Measurements from ENCODE around the gene SYP.

Gene SYP

DNA sequence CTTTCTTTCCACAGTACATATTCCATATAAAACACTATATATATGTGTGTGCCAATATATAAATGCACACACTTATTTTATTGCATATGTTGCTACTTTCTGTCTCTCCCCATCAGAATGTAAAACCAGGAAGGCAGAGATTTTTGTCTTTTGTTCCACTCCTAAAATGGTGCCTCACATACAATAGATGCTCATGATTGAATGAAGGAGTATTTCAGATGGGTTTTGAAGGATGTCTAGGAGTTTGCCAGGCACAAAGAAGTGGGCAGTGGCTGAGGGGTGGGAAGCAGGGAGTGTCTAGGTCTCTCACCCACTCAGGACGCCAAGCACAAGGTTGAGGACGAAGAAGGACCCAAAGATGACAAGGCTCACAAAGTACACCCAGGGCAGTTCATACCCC lies 27.7 kb upstream of the SYP start:
- no peak for DNase-seq (ENCODE audit: extremely low spot score)
- ChIA-PET POLR2A (no interaction called here), CTCF (no interaction called here)
- no peak for TF ChIP-seq FOXK2 (IDR thresholded peaks at IDR 0.05)
- no peak for TF ChIP-seq TARDBP (IDR thresholded peaks at IDR 0.05)

DNA sequence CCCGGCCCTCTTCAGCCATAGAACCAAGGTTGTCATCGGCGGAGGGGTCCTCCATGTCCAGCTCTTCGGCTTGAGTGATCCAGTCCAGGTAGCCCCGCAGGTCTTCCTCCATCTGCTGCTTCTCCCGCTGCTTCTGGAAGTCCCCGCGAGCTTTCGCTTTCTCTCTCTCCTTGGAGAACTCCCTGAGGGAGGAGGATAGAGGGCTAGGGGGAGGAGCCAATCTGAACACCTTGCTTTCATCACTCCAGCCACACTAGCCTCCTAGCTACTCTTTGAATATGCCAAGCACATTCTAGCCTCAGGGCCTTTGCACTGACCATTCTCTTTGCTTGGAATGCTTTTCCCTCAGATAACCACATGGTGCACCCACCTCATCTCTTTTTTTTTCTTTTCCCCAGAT lies 27.0 kb upstream of the SYP start:
- CTCF ChIA-PET: no interaction called here
- DNase-seq (ENCODE audit: extremely low spot score): no peak
- POLR2A ChIA-PET: interaction anchor here (1.0 kb wide), 1 partner anchor 35 kb away, joined by 3 read pairs; no protein-coding TSS in a partner anchor
- TF ChIP-seq NFRKB (IDR thresholded peaks at IDR 0.05): no peak
- no peak for TF ChIP-seq FOXA1 (IDR thresholded peaks at IDR 0.05)
- TF ChIP-seq HDGF (IDR thresholded peaks at IDR 0.05; ENCODE audit: borderline replicate concordance): no peak
- no peak for TF ChIP-seq CTBP1 (IDR thresholded peaks at IDR 0.05; ENCODE audit: borderline replicate concordance)
- TF ChIP-seq LEF1 (IDR thresholded peaks at IDR 0.05; ENCODE audit: borderline replicate concordance): no peak
- TF ChIP-seq SUZ12 (IDR thresholded peaks at IDR 0.05): no peak
- no peak for TF ChIP-seq SP1 (IDR thresholded peaks at IDR 0.05)

DNA sequence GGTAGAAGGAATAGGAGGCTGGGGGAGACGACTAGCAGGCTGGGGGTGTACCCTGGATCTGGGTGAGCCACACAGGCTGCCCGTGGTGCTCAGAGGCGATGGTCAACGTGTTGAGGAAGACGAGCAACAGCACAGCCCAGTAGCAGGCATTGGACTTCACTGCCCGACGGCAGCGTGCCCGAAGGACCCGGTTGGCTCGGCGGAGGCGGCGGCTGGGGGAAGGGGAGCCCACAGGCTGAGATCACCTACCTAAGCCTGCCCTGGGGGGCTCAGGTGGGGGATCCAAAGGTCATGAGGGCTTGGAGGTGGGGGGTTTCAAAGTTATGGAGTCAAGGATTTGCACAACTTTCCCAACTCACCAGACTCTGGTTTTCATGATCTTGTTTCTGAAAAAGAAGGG lies 25.9 kb upstream of the SYP start:
- POLR2A ChIA-PET: no interaction called here
- TF ChIP-seq CTBP1 (IDR thresholded peaks at IDR 0.05; ENCODE audit: borderline replicate concordance): no peak
- TF ChIP-seq L3MBTL2 (conservative IDR thresholded peaks at IDR 0.05): no peak
- TF ChIP-seq ZNF384 (IDR thresholded peaks at IDR 0.05): no peak
- TF ChIP-seq SP1 (IDR thresholded peaks at IDR 0.05): no peak
- TF ChIP-seq LEF1 (IDR thresholded peaks at IDR 0.05; ENCODE audit: borderline replicate concordance): no peak
- TF ChIP-seq, protein P1, sequence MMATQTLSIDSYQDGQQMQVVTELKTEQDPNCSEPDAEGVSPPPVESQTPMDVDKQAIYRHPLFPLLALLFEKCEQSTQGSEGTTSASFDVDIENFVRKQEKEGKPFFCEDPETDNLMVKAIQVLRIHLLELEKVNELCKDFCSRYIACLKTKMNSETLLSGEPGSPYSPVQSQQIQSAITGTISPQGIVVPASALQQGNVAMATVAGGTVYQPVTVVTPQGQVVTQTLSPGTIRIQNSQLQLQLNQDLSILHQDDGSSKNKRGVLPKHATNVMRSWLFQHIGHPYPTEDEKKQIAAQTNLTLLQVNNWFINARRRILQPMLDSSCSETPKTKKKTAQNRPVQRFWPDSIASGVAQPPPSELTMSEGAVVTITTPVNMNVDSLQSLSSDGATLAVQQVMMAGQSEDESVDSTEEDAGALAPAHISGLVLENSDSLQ (IDR thresholded peaks at IDR 0.05): no peak
- no peak for TF ChIP-seq SUZ12 (IDR thresholded peaks at IDR 0.05)
- no peak for TF ChIP-seq TARDBP (IDR thresholded peaks at IDR 0.05)
- TF ChIP-seq NFRKB (IDR thresholded peaks at IDR 0.05): no peak
- no peak for TF ChIP-seq ARNT (IDR thresholded peaks at IDR 0.05)
- no peak for TF ChIP-seq FOXM1 (IDR thresholded peaks at IDR 0.05; ENCODE audit: borderline replicate concordance)
- TF ChIP-seq HDGF (IDR thresholded peaks at IDR 0.05; ENCODE audit: borderline replicate concordance): no peak
- no peak for TF ChIP-seq FOXA1 (IDR thresholded peaks at IDR 0.05)
- TF ChIP-seq ELF4 (IDR thresholded peaks at IDR 0.05): no peak
- no peak for TF ChIP-seq FOXK2 (IDR thresholded peaks at IDR 0.05)
- TF ChIP-seq BHLHE40 (IDR thresholded peaks at IDR 0.05; ENCODE audit: borderline replicate concordance): no peak
- DNase-seq (ENCODE audit: extremely low spot score): no peak
- CTCF ChIA-PET: interaction anchor here (1.0 kb wide), 1 partner anchor 33 kb away, joined by 3 read pairs; no protein-coding TSS in a partner anchor

DNA sequence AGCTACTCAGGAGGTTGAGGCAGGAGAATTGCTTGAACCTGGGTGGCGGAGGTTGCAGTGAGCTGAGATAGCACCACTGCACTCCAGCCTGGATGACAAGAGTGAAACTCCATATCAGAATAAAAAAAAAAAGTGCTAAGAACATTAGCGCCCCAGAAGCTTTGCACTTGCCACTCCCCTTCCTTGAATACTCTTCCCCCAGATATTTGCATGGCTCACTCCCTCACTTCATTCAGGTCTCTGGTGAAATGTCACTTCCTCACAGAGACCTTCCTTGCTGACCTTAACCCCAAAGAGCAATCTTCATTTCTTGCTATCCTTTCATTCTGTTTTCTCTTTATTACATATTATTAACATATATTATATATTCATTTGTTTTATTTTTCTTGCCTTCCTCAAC lies 21.9 kb upstream of the SYP start:
- TF ChIP-seq L3MBTL2 (conservative IDR thresholded peaks at IDR 0.05) (no peak), TARDBP (IDR thresholded peaks at IDR 0.05) (no peak), SUZ12 (IDR thresholded peaks at IDR 0.05) (no peak)
- ChIA-PET CTCF (no interaction called here), POLR2A (no interaction called here)
- DNase-seq (ENCODE audit: extremely low spot score): no peak

DNA sequence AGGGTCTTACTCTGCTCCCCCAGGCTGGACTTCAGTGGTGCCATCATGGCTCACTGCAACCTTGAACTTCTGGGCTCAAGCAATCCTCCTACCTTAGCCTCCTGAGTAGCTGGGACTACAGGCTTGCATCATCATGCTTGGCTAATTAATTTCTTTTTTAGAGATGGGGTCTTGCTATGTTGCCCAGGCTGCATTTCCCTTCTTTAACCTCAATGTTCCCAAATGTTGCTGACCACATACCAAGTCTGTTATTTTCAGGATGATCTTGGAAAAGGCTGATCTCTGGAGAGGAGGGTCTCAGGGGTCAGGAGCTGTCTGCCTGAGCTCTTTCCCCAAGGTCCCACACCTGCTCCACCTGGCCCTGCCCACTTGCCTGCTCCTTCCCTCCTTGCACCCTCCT lies 20.1 kb upstream of the SYP start:
- ChIA-PET CTCF (no interaction called here), POLR2A (no interaction called here)
- DNase-seq (ENCODE audit: extremely low spot score): no peak
- TF ChIP-seq FOXM1 (IDR thresholded peaks at IDR 0.05; ENCODE audit: borderline replicate concordance) (no peak), SP1 (IDR thresholded peaks at IDR 0.05) (no peak), CTBP1 (IDR thresholded peaks at IDR 0.05; ENCODE audit: borderline replicate concordance) (no peak), HDGF (IDR thresholded peaks at IDR 0.05; ENCODE audit: borderline replicate concordance) (no peak), ARNT (IDR thresholded peaks at IDR 0.05) (no peak), BHLHE40 (IDR thresholded peaks at IDR 0.05; ENCODE audit: borderline replicate concordance) (no peak), SUZ12 (IDR thresholded peaks at IDR 0.05) (no peak), ELF4 (IDR thresholded peaks at IDR 0.05) (no peak), L3MBTL2 (conservative IDR thresholded peaks at IDR 0.05) (no peak), ZNF384 (IDR thresholded peaks at IDR 0.05) (no peak), TARDBP (IDR thresholded peaks at IDR 0.05) (no peak), NFRKB (IDR thresholded peaks at IDR 0.05) (no peak), FOXA1 (IDR thresholded peaks at IDR 0.05) (no peak), FOXK2 (IDR thresholded peaks at IDR 0.05) (no peak)
- TF ChIP-seq, protein P1 (IDR thresholded peaks at IDR 0.05): no peak

DNA sequence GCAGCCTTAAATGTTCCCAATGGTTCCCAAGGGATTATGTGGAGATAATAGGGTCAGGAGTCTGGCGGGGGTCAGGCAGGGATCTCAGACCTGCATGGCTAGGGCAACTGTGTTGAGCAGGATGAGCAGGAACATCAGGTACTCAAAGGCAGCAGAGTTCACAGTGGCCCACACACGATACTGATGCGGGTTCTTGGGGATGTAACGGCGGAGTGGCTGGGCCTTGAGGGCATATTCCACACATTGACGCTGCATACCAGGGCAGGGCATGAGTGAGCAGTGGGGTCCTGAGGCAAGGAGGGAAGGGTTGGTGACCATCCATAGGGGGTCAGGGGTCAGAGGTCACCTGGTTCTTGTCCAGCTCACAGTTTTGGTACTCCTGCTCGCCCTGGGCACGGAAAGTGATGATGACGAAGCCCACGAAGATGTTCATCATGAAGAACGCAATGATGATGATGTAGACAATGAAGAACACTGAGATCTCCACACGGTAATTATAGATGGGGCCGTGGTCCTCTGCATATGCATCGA lies 15.1 kb upstream of the SYP start:
- CTCF ChIA-PET: no interaction called here
- no peak for DNase-seq (ENCODE audit: extremely low spot score)
- POLR2A ChIA-PET: no interaction called here
- TF ChIP-seq, protein P1 (IDR thresholded peaks at IDR 0.05): no peak
- TF ChIP-seq ARNT (IDR thresholded peaks at IDR 0.05) (no peak), FOXA1 (IDR thresholded peaks at IDR 0.05) (no peak), NFRKB (IDR thresholded peaks at IDR 0.05) (no peak), FOXM1 (IDR thresholded peaks at IDR 0.05; ENCODE audit: borderline replicate concordance) (no peak), ELF4 (IDR thresholded peaks at IDR 0.05) (no peak), TARDBP (IDR thresholded peaks at IDR 0.05) (no peak), HDGF (IDR thresholded peaks at IDR 0.05; ENCODE audit: borderline replicate concordance) (no peak), CTBP1 (IDR thresholded peaks at IDR 0.05; ENCODE audit: borderline replicate concordance) (no peak), L3MBTL2 (conservative IDR thresholded peaks at IDR 0.05) (no peak)

DNA sequence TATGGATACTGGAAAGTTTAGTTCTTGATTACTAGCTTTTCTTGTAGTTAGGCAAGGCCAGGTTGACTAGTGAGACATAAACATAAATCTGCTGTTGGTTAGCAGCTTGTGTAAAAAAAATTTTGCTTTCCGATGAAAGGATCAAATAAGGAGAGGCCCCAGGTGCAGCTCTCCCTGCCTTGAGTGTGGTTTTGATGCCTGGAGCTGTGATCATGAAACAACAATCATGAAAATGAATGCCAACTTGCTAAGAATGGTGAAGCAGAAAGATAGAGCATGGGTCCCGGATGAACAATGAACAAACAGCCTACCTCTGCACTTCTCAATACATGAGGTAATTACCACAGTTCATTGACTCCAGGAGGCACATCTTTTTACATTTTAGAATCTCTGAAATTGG lies 14.4 kb upstream of the SYP start:
- ChIA-PET CTCF (no interaction called here), POLR2A (no interaction called here)
- TF ChIP-seq FOXA1 (IDR thresholded peaks at IDR 0.05) (no peak), NFRKB (IDR thresholded peaks at IDR 0.05) (no peak), TARDBP (IDR thresholded peaks at IDR 0.05) (no peak), FOXM1 (IDR thresholded peaks at IDR 0.05; ENCODE audit: borderline replicate concordance) (no peak), ARNT (IDR thresholded peaks at IDR 0.05) (no peak), ELF4 (IDR thresholded peaks at IDR 0.05) (no peak), L3MBTL2 (conservative IDR thresholded peaks at IDR 0.05) (no peak), SP1 (IDR thresholded peaks at IDR 0.05) (no peak), BHLHE40 (IDR thresholded peaks at IDR 0.05; ENCODE audit: borderline replicate concordance) (no peak), SUZ12 (IDR thresholded peaks at IDR 0.05) (no peak), CTBP1 (IDR thresholded peaks at IDR 0.05; ENCODE audit: borderline replicate concordance) (no peak), ZNF384 (IDR thresholded peaks at IDR 0.05) (no peak), FOXK2 (IDR thresholded peaks at IDR 0.05) (no peak), LEF1 (IDR thresholded peaks at IDR 0.05; ENCODE audit: borderline replicate concordance) (no peak), HDGF (IDR thresholded peaks at IDR 0.05; ENCODE audit: borderline replicate concordance) (no peak)
- TF ChIP-seq, protein P1 (IDR thresholded peaks at IDR 0.05): no peak
- DNase-seq (ENCODE audit: extremely low spot score): no peak

Measured in HEK293T (cell line).